H9 (cell line): ENCODE results near the gene CROCC. TPM values are rescaled to one million over a fixed set of nuclear protein-coding genes. Genes with fewer than 3 reads are reported as not detected.

Source experiments
- DNase-seq: peaks from one replicate; pipeline ENCODE4 v3.0.0-alpha.2; 2017
- H2AFZ ChIP-seq: one replicate; pipeline ENCODE4 v1.6.1; 2013; ENCODE audit warnings: mild to moderate bottlenecking, low read length, control low read depth, moderate library complexity
- H2AK5ac ChIP-seq: 2 replicates; pipeline ENCODE4 v1.6.1; 2013; ENCODE audit warnings: low read length, control low read depth, mixed read lengths; ENCODE audit not compliant: insufficient read length
- H2BK120ac ChIP-seq: one replicate; pipeline ENCODE4 v1.6.1; 2013; ENCODE audit warnings: low read depth, mild to moderate bottlenecking, low read length, control low read depth, inconsistent platforms; ENCODE audit not compliant: poor library complexity, severe bottlenecking
- H2BK12ac ChIP-seq: 2 replicates; pipeline ENCODE4 v1.6.1; 2013; ENCODE audit warnings: low read length, control low read depth, mixed read lengths, low read depth; ENCODE audit not compliant: insufficient read length
- H2BK15ac ChIP-seq: 2 replicates; pipeline ENCODE4 v1.6.1; 2013; ENCODE audit warnings: low read depth, low read length, control low read depth
- H2BK20ac ChIP-seq: one replicate; pipeline ENCODE4 v1.6.1; 2013; ENCODE audit warnings: low read depth, mild to moderate bottlenecking, low read length, control low read depth, inconsistent platforms; ENCODE audit not compliant: poor library complexity, severe bottlenecking
- H2BK5ac ChIP-seq: 2 replicates; pipeline ENCODE4 v1.6.1; 2013; ENCODE audit warnings: low read length, control low read depth, mixed read lengths; ENCODE audit not compliant: insufficient read length
- H3K14ac ChIP-seq: 2 replicates; pipeline ENCODE4 v1.6.1; 2013; ENCODE audit warnings: low read length, control low read depth; ENCODE audit not compliant: insufficient read depth
- H3K18ac ChIP-seq: 2 replicates; pipeline ENCODE4 v1.6.1; 2013; ENCODE audit warnings: low read depth, mild to moderate bottlenecking, mixed read lengths, low read length, control low read depth; ENCODE audit not compliant: insufficient read length
- H3K23ac ChIP-seq: 2 replicates; pipeline ENCODE4 v1.6.1; 2013; ENCODE audit warnings: low read length, control low read depth, mixed read lengths, low read depth; ENCODE audit not compliant: insufficient read length
- H3K23me2 ChIP-seq: 2 replicates; pipeline ENCODE4 v1.6.1; 2013; ENCODE audit warnings: low read depth, mild to moderate bottlenecking, mixed read lengths, low read length, control low read depth; ENCODE audit not compliant: insufficient read length, poor library complexity, severe bottlenecking
- H3K27ac ChIP-seq: 2 replicates; pipeline ENCODE4 v1.5.1; 2013; ENCODE audit warnings: low read length, control low read depth, mixed read lengths, low read depth; ENCODE audit not compliant: insufficient read length
- H3K27me3 ChIP-seq: 2 replicates; pipeline ENCODE4 v1.6.1; 2013; ENCODE audit warnings: low read length, control low read depth, inconsistent platforms; ENCODE audit not compliant: insufficient read depth
- H3K4ac ChIP-seq: 2 replicates; pipeline ENCODE4 v1.6.1; 2013; ENCODE audit warnings: low read depth, mild to moderate bottlenecking, control low read depth, inconsistent platforms, low read length, moderate library complexity
- H3K4me1 ChIP-seq: 2 replicates; pipeline ENCODE4 v1.6.1; 2013; ENCODE audit warnings: low read length, control low read depth, inconsistent platforms; ENCODE audit not compliant: insufficient read depth
- H3K4me2 ChIP-seq: 2 replicates; pipeline ENCODE4 v1.6.1; 2013; ENCODE audit warnings: low read length, control low read depth, mixed read lengths; ENCODE audit not compliant: insufficient read length, insufficient read depth
- H3K56ac ChIP-seq: 2 replicates; pipeline ENCODE4 v1.6.1; 2013; ENCODE audit warnings: low read depth, mild to moderate bottlenecking, mixed read lengths, low read length, control low read depth; ENCODE audit not compliant: insufficient read length
- H3K79me1 ChIP-seq: 2 replicates; pipeline ENCODE4 v1.6.1; 2013; ENCODE audit warnings: low read depth, mild to moderate bottlenecking, moderate library complexity, low read length, control low read depth, inconsistent platforms; ENCODE audit not compliant: insufficient read depth, poor library complexity, severe bottlenecking
- H3K79me2 ChIP-seq: 2 replicates; pipeline ENCODE4 v1.6.1; 2013; ENCODE audit warnings: low read length, control low read depth, inconsistent platforms; ENCODE audit not compliant: insufficient read depth
- H3K9ac ChIP-seq: 2 replicates; pipeline ENCODE4 v1.6.1; 2013; ENCODE audit warnings: low read length, control low read depth, mixed read lengths; ENCODE audit not compliant: insufficient read length; ENCODE audit errors: extremely low read depth
- H3K9me3 ChIP-seq: one replicate; pipeline ENCODE4 v1.6.1; 2013; ENCODE audit warnings: low read depth, low read length, inconsistent platforms; ENCODE audit not compliant: control insufficient read depth
- H3T11ph ChIP-seq: one replicate; pipeline ENCODE4 v1.6.1; 2013; ENCODE audit warnings: mild to moderate bottlenecking, low read length, control low read depth, inconsistent platforms
- H4K20me1 ChIP-seq: one replicate; pipeline ENCODE4 v1.6.1; 2013; ENCODE audit not compliant: control insufficient read depth, insufficient read length, insufficient read depth
- H4K5ac ChIP-seq: 2 replicates; pipeline ENCODE4 v1.6.1; 2013; ENCODE audit warnings: low read depth, mild to moderate bottlenecking, mixed read lengths, low read length, control low read depth; ENCODE audit not compliant: insufficient read length
- H4K8ac ChIP-seq: replicated peaks from 2 replicates; pipeline ENCODE4 v1.6.1; 2013; ENCODE audit warnings: low read length, control low read depth, mixed read lengths, low read depth; ENCODE audit not compliant: insufficient read length
- H4K91ac ChIP-seq: 2 replicates; pipeline ENCODE4 v1.6.1; 2013; ENCODE audit warnings: low read depth, mild to moderate bottlenecking, moderate library complexity, mixed read lengths, low read length, control low read depth; ENCODE audit not compliant: insufficient read length
- H3K27ac Mint-ChIP-seq, 3 experiments: 2 replicates in 2 of 3; 3 replicates in 1 of 3; pipeline ENCODE4 v1.8.0; 2020 to 2021; ENCODE audit warnings: mixed read lengths in 3 of 3, mild to moderate bottlenecking in 1 of 3, moderate library complexity in 1 of 3
- H3K27me3 Mint-ChIP-seq: 2 replicates; pipeline ENCODE4 v1.8.0; 2021; ENCODE audit warnings: low read depth, mild to moderate bottlenecking, moderate library complexity, mixed read lengths
- H3K36me3 Mint-ChIP-seq, 3 experiments: 2 replicates in 2 of 3; 3 replicates in 1 of 3; pipeline ENCODE4 v1.8.0; 2020 to 2021; ENCODE audit warnings: low read depth in 3 of 3, mixed read lengths in 3 of 3; ENCODE audit not compliant: insufficient read depth in 1 of 3
- H3K4me1 Mint-ChIP-seq, 2 experiments: 2 replicates each; pipeline ENCODE4 v1.8.0; 2020; ENCODE audit warnings: mixed read lengths in 2 of 2
- H3K4me3 Mint-ChIP-seq, 2 experiments: 2 replicates in 1 of 2; 3 replicates in 1 of 2; pipeline ENCODE4 v1.8.0; 2020 to 2021; ENCODE audit warnings: mild to moderate bottlenecking in 2 of 2, mixed read lengths in 2 of 2, moderate library complexity in 1 of 2
- H3K9me3 Mint-ChIP-seq, 2 experiments: 2 replicates in 1 of 2; 3 replicates in 1 of 2; pipeline ENCODE4 v1.8.0; 2020; ENCODE audit warnings: mild to moderate bottlenecking in 2 of 2, mixed read lengths in 2 of 2, moderate library complexity in 1 of 2
- CTCF ChIP-seq: fragments of 200-600 bp; sonication (generic); conservative IDR thresholded peaks from 3 replicates; pipeline ENCODE4 v1.8.0; 2021; ENCODE audit warnings: antibody characterized with exemption, mild to moderate bottlenecking
- WGBS: extraction: QIAGEN DNeasy Blood & Tissue Kit; methylation state at CpG from one replicate; pipeline ENCODE4 v1.1.7; 2013; ENCODE audit warnings: missing lambda C conversion rate, low lambda C conversion rate, mixed read lengths; ENCODE audit not compliant: insufficient read length; ENCODE audit errors: extremely low coverage; 5-methylcytosine and 5-hydroxymethylcytosine counted together
- total RNA-seq: library from RNA; stranded (reverse); gene quantifications from 2 replicates; pipeline ENCODE4 v1.2.1, GENCODE V29; 2021

Gene CROCC
- total RNA-seq, 1 experiment from 2014 or later, result 40.7 TPM

DNA sequence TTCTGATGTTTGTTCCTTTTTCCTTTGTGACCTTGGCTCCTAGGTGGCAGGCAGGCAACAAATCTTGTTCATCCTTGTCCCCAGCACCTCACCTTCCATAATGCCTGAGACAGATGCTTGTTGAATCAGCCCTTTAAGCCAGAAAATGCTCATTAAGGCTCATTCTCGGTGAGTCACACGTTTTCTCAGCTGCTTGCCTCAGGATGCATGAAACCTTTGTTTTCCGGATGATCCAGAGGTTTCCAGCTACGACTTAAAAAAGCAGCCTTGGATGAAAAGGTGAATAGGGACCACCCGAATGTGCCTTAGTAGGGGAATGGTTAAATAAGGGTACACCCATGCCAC lies 94.6 kb downstream of the CROCC start:
- Histone ChIP-seq H4K5ac (no peak overlapping the region), H3K18ac (peak overlapping the region; percentile 3), H2BK120ac (no peak overlapping the region), H3K4me2 (no peak overlapping the region), H4K8ac (no peak overlapping the region), H3K79me2 (no peaks in the 10 kb centered on the region), H3K9ac (peak overlapping the region; percentile 0), H3K9me3 (no peaks in the 10 kb centered on the region), H2BK15ac (no peak overlapping the region), H2AK5ac (no peak overlapping the region), H3K23ac (no peak overlapping the region), H2AFZ (no peak overlapping the region), H3K27me3 (no peaks in the 10 kb centered on the region), H3K56ac (no peak overlapping the region), H4K91ac (no peak overlapping the region), H4K20me1 (no peaks in the 10 kb centered on the region), H3T11ph (no peak overlapping the region), H3K79me1 (no peaks in the 10 kb centered on the region), H2BK12ac (no peak overlapping the region), H3K4ac (no peak overlapping the region), H3K14ac (no peak overlapping the region), H3K27ac (no peak overlapping the region), H3K4me1 (peaks cover 20% of the 10 kb centered on the region), H2BK20ac (no peak overlapping the region), H2BK5ac (no peak overlapping the region), H3K23me2 (peaks cover under 1% of the 10 kb centered on the region)
- Mint-ChIP-seq H3K4me1 (peaks cover 44 to 46% of the 10 kb centered on the region in 2 experiments), H3K4me3 (no peak overlapping the region; a peak in 1 of 5 replicates), H3K9me3 (no peaks in the 10 kb centered on the region), H3K36me3 (peaks cover 14 to 36% (median 33%) of the 10 kb centered on the region in 3 experiments; a peak in 6 of 7 replicates), H3K27me3 (no peaks in the 10 kb centered on the region), H3K27ac (peak overlapping the region; percentile 2 to 93 (median 93); a peak in 5 of 7 replicates)
- TF ChIP-seq CTCF, result no peak
- DNase-seq, result no peak
- no CpG with 5 or more reads among the region's 5 CpGs for WGBS
